Upper lobe of left lung (tissue), 6 donors: ENCODE data around the gene GLB1L3. TPM values are rescaled to one million over a fixed set of nuclear protein-coding genes. Genes with fewer than 3 reads are reported as not detected.
"Not testable (repeated sequence)": the region's sequence is repeated elsewhere in the genome, so short reads cannot be mapped to it uniquely, and the experiment has no call there.

ENCODE experiments used
- ATAC-seq, 2 donors: fragments of 200-7000 bp; cut with Tn5 transposase; one replicate each; pipeline ENCODE4 v1.9.1; 2022; ENCODE audit warnings: mild to moderate bottlenecking in 2 of 2, moderate library complexity in 2 of 2; ENCODE audit not compliant: low FRiP score in 2 of 2
- DNase-seq, 2 donors: peaks; one replicate each; pipeline ENCODE4 v3.0.0-alpha.2; 2019 to 2020
- H3K27ac ChIP-seq, 4 donors: fragments of 200-600 bp; sonication (generic); one replicate each; pipeline ENCODE4 v1.5.1; 2016 to 2019
- H3K27me3 ChIP-seq, 4 donors: fragments of 200-600 bp; sonication (generic); one replicate each; pipeline ENCODE4 v1.5.1; 2017 to 2019
- H3K36me3 ChIP-seq, 4 donors: fragments of 200-600 bp; sonication (generic); one replicate each; pipeline ENCODE4 v1.5.1; 2016 to 2019
- H3K4me1 ChIP-seq, 4 donors: fragments of 200-600 bp; sonication (generic); one replicate each; pipeline ENCODE4 v1.5.1; 2018 to 2019
- H3K4me3 ChIP-seq, 4 donors: fragments of 200-600 bp; sonication (generic); one replicate each; pipeline ENCODE4 v1.5.1; 2017 to 2019; ENCODE audit warnings: mild to moderate bottlenecking in 2 of 4, moderate library complexity in 1 of 4
- H3K9me3 ChIP-seq, 4 donors: fragments of 200-600 bp; sonication (generic); one replicate each; pipeline ENCODE4 v1.5.1; 2018 to 2019
- CTCF ChIP-seq, 6 experiments: fragments of 450-650 bp in 4 of 6; fragments of 200-600 bp in 2 of 6; sonication (generic) in 2 of 6; IDR thresholded peaks; one replicate each; pipeline ENCODE4 v1.5.1; 2016 to 2019; ENCODE audit warnings: antibody characterized with exemption in 6 of 6
- EP300 ChIP-seq, 4 donors: sonication (generic); formaldehyde crosslinking; IDR thresholded peaks; one replicate each; pipeline ENCODE4 v1.5.1; 2017; ENCODE audit warnings: antibody characterized with exemption in 4 of 4, control low read depth in 2 of 4
- POLR2A ChIP-seq, 4 donors: fragments of 450-650 bp; IDR thresholded peaks; one replicate each; pipeline ENCODE4 v1.5.1; 2016 to 2017; ENCODE audit warnings: antibody characterized with exemption in 4 of 4, mild to moderate bottlenecking in 2 of 4
- POLR2AphosphoS5 ChIP-seq, 2 donors: sonication (generic); formaldehyde crosslinking; IDR thresholded peaks; one replicate each; pipeline ENCODE4 v1.5.1; 2017; ENCODE audit warnings: antibody characterized with exemption in 2 of 2
- WGBS, 2 donors: methylation state at CpG; one replicate each; pipeline ENCODE4 v1.1.5; 2017 to 2018; 5-methylcytosine and 5-hydroxymethylcytosine counted together
- total RNA-seq, 6 donors: library from RNA; depleted of rRNA in 4 of 6; stranded (reverse); fragments of >200 nt in 4 of 6; gene quantifications; one replicate each; pipeline versions ENCODE4 v1.1.0 to v1.2.1, GENCODE V29; 2016 to 2021
- donor health status: DM: no; HTN: no; CAD: no; lungs with moderate emphysema.
- donor health status: DM: no; HTN: yes; CAD: no; lungs with severe emphysema.

The GLB1L3 gene
- total RNA-seq, 6 donors from 2014 or later, result 0.17 to 1.3 (median 1.0) TPM; not detected in 2

- 23 to 30% methylated on average over 5 of the region's 5 CpGs for WGBS, 2 donors
- ATAC-seq (no peak), DNase-seq (no peak)
- Histone ChIP-seq H3K9me3 (no peaks in the 10 kb centered on the region), H3K36me3 (no peaks in the 10 kb centered on the region), H3K4me1 (peaks cover 20 to 22% (median 21%) of the 10 kb centered on the region in 4 donors), H3K27ac (no peak overlapping the region), H3K27me3 (peaks cover 3 to 43% (median 25%) of the 10 kb centered on the region in 4 donors), H3K4me3 (peak overlapping the region in 1 of 4 donors; percentile 41)
- TF ChIP-seq POLR2AphosphoS5 (IDR thresholded peaks at IDR 0.05) (no peak), EP300 (IDR thresholded peaks at IDR 0.05) (no peak), CTCF (IDR thresholded peaks at IDR 0.05) (no peak), POLR2A (IDR thresholded peaks at IDR 0.05) (no peak)
These were observed 1.0 kb upstream of the GLB1L3 start for GRCh38 chr11:134275188-134275533.

DNA sequence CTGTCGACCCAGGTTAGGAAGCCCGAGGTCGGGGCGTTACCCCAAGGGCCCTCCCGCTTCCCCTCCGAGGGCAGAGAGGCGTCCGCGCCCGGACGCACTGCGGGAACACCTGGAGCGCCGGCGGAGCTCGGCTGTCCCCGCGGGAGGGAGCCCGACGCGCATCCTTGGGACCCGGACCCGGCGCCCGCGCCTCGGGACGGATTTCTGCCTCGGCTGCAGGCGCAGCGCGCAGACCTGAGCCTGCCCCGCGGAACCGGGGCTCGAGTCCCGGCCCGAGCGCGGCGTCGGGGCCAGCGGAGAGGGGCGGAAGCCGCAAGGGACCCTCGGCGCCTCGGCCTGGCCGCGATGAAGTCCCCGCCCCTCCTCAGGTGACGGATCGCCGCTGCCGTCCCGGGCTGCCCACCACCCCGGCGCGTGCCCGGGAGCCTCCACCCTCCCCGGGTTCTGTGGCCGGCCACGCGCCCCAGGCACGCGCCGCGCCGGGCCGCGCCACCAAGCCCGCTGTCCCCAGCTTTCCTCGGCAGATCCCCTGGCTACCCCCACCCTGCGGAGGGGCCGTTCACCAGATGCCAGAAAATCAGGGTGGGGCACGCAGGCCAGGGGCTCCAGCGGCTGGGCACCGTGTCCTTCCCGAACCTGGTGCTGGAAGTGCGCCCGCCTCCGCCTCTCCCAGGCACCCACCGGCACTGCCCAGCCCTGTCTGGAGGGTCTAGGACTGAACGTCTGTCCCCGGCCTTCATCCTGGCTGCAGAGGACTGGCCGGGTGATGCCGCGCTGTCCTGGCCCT lies 410 bp downstream of the GLB1L3 start:
- ATAC-seq (peak in 1 of 2 donors; percentile 29), DNase-seq (peak in 1 of 2 donors; percentile 87)
- H3K9me3 ChIP-seq, result no peaks in the 10 kb centered on the region
- H3K27me3 ChIP-seq, result peaks cover 3 to 43% (median 25%) of the 10 kb centered on the region in 4 donors
- H3K36me3 ChIP-seq, result no peaks in the 10 kb centered on the region
- H3K27ac ChIP-seq, result no peak overlapping the region
- H3K4me1 ChIP-seq, result peaks cover 20 to 22% (median 21%) of the 10 kb centered on the region in 4 donors
- TF ChIP-seq CTCF (IDR thresholded peaks at IDR 0.05) (no peak), POLR2AphosphoS5 (IDR thresholded peaks at IDR 0.05) (no peak), POLR2A (IDR thresholded peaks at IDR 0.05) (no peak), EP300 (IDR thresholded peaks at IDR 0.05) (no peak)
- peak overlapping the region; percentile 4 to 47 (median 37) for H3K4me3 ChIP-seq
- 0 to 5% methylated on average over 9 to 21 of the region's 88 CpGs for WGBS, 2 donors

GRCh38 chr11:134277183-134278001 lies 1.2 kb downstream of the GLB1L3 start:
- no peak for TF ChIP-seq EP300 (IDR thresholded peaks at IDR 0.05)
- TF ChIP-seq POLR2AphosphoS5 (IDR thresholded peaks at IDR 0.05), result no peak
- no peak for TF ChIP-seq POLR2A (IDR thresholded peaks at IDR 0.05)
- Histone ChIP-seq H3K4me3 (peak overlapping the region in 1 of 4 donors; percentile 47), H3K27ac (no peak overlapping the region), H3K36me3 (no peaks in the 10 kb centered on the region), H3K9me3 (no peaks in the 10 kb centered on the region), H3K27me3 (peaks cover 3 to 43% (median 25%) of the 10 kb centered on the region in 4 donors), H3K4me1 (peaks cover 20 to 22% (median 21%) of the 10 kb centered on the region in 4 donors)
- ATAC-seq (no peak), DNase-seq (no peak)
- WGBS, 2 donors, result 21 to 24% methylated on average over 28 to 36 of the region's 36 CpGs

GRCh38 chr11:134278356-134278755 lies 2.2 kb downstream of the GLB1L3 start:
- Histone ChIP-seq H3K9me3 (no peaks in the 10 kb centered on the region), H3K4me3 (no peak overlapping the region), H3K27me3 (peaks cover 3 to 38% (median 23%) of the 10 kb centered on the region in 4 donors), H3K27ac (no peak overlapping the region), H3K36me3 (no peaks in the 10 kb centered on the region), H3K4me1 (peaks cover 20 to 22% (median 21%) of the 10 kb centered on the region in 4 donors)
- DNase-seq, result no peak
- WGBS, 2 donors, result 95 to 100% methylated on average over 4 of the region's 4 CpGs
- ATAC-seq, result no peak
- no peak for TF ChIP-seq POLR2AphosphoS5 (IDR thresholded peaks at IDR 0.05)
- TF ChIP-seq EP300 (IDR thresholded peaks at IDR 0.05), result no peak
- no peak for TF ChIP-seq POLR2A (IDR thresholded peaks at IDR 0.05)
- TF ChIP-seq CTCF (IDR thresholded peaks at IDR 0.05), result no peak

- peaks cover 0 to 12% (median 10%) of the 10 kb centered on the region in 4 donors for H3K27me3 ChIP-seq
- not testable (repeated sequence) for H3K36me3 ChIP-seq
- ATAC-seq, result peak; percentile 29 to 67
These were observed 5.5 kb downstream of the GLB1L3 start for GRCh38 chr11:134281635-134282034.

More at GRCh38 chr11:134281635-134282034, 5.5 kb downstream of the GLB1L3 start:
- not testable (repeated sequence) for H3K27ac ChIP-seq, H3K9me3 ChIP-seq, H3K4me3 ChIP-seq, H3K4me1 ChIP-seq
- peak in 1 of 2 donors; percentile 62 for DNase-seq
- 100% methylated on average over 2 of the region's 17 CpGs; no CpG with 5 or more reads in 1 of the 2 donors for WGBS, 2 donors
